C4-2B (cell line): Measurements from ENCODE around the gene DLG2.

ENCODE experiments used
- H3K27ac ChIP-seq: fragments of 450-650 bp; 2 replicates; pipeline ENCODE4 v1.5.1; 2017
- CTCF ChIP-seq: fragments of 450-650 bp; conservative IDR thresholded peaks from 2 replicates; pipeline ENCODE4 v1.5.1; 2017; ENCODE audit warnings: mild to moderate bottlenecking
- ZFX ChIP-seq: fragments of 450-650 bp; IDR thresholded peaks from 2 replicates; pipeline ENCODE4 v1.6.1; 2017

DLG2 gene

GRCh38 chr11:85602526-85603213, 24.5 kb downstream of the DLG2 start:
- TF ChIP-seq CTCF = no peak
- TF ChIP-seq ZFX = no peak
- no peak overlapping the region for H3K27ac ChIP-seq

- no peak overlapping the region for H3K27ac ChIP-seq
- no peak for TF ChIP-seq ZFX
- TF ChIP-seq CTCF = no peak
These were observed 28.1 kb downstream of the DLG2 start for GRCh38 chr11:85599083-85599482.

GRCh38 chr11:85596886-85597285, 30.3 kb downstream of the DLG2 start:
- H3K27ac ChIP-seq = no peak overlapping the region
- no peak for TF ChIP-seq ZFX

- H3K27ac ChIP-seq = no peak overlapping the region
- no peak for TF ChIP-seq ZFX
- TF ChIP-seq CTCF = peak; percentile 80
These were observed 31.8 kb downstream of the DLG2 start for GRCh38 chr11:85595285-85595884.

GRCh38 chr11:85590848-85591483, 36.2 kb downstream of the DLG2 start:
- no peak for TF ChIP-seq ZFX
- peak; percentile 47 for TF ChIP-seq CTCF
- H3K27ac ChIP-seq = no peak overlapping the region

GRCh38 chr11:85589373-85589772, 37.8 kb downstream of the DLG2 start:
- no peak overlapping the region for H3K27ac ChIP-seq
- TF ChIP-seq ZFX (no peak), CTCF (no peak)

- TF ChIP-seq ZFX (no peak), CTCF (no peak)
- no peak overlapping the region for H3K27ac ChIP-seq
These were observed 45.0 kb downstream of the DLG2 start for GRCh38 chr11:85582111-85582510.

- no peak overlapping the region for H3K27ac ChIP-seq
- TF ChIP-seq CTCF (no peak), ZFX (no peak)
These were observed 51.8 kb downstream of the DLG2 start for GRCh38 chr11:85575388-85575787.
